Mucosa of descending colon (tissue), 3 donors: ENCODE data around the gene ARHGAP6. TPM values are rescaled to one million over a fixed set of nuclear protein-coding genes. Genes with fewer than 3 reads are reported as not detected.

ENCODE experiments used
- ATAC-seq: fragments of 200-7000 bp; cut with Tn5 transposase; one replicate; pipeline ENCODE4 v1.9.1; 2020; ENCODE audit warnings: mild to moderate bottlenecking, moderate library complexity
- DNase-seq, 3 donors: peaks; one replicate each; pipeline ENCODE4 v3.0.0-alpha.2; 2020
- H3K36me3 ChIP-seq: fragments of 200-600 bp; one replicate; pipeline ENCODE4 v1.8.0; 2021; ENCODE audit warnings: low read depth, mild to moderate bottlenecking
- H3K4me1 ChIP-seq: fragments of 200-600 bp; one replicate; pipeline ENCODE4 v1.8.0; 2021; ENCODE audit warnings: low read depth, mild to moderate bottlenecking
- H3K4me3 ChIP-seq: fragments of 200-600 bp; one replicate; pipeline ENCODE4 v1.8.0; 2021; ENCODE audit warnings: mild to moderate bottlenecking
- H3K9me3 ChIP-seq: fragments of 200-600 bp; one replicate; pipeline ENCODE4 v1.8.0; 2021; ENCODE audit warnings: mild to moderate bottlenecking
- intact Hi-C, 2 donors: fragments of 100-400 bp; cut with DNase I in 1 of 2; cut with micrococcal nuclease in 1 of 2; formaldehyde crosslinking; loops; one replicate each; pipeline versions ENCODE4 v1.11.0 to v1.11.1; 2022; cut with DNase I, micrococcal nuclease
- total RNA-seq, 3 donors: library from RNA; stranded (reverse); fragmentation: NEBNext Ultra II Directional in 2 of 3; extraction: Animal tissue kit (Norgen Biotek cat#: 25700) in 2 of 3; gene quantifications; one replicate each; pipeline versions ENCODE4 v1.2.1 to v1.2.4, GENCODE V29; 2021 to 2023
- TF ChIP-seq, protein P1 (sequence below): fragments of 200-600 bp; IDR thresholded peaks from one replicate; pipeline ENCODE4 v1.8.0; 2022; ENCODE audit warnings: antibody characterized with exemption, mild to moderate bottlenecking
- donor health status: DM: no; HTN: no; CAD: no; lungs with moderate emphysema.
- donor health status: DM: no; HTN: no; CAD: no.
- donor health status: DM: no; HTN: yes; CAD: no.

Gene ARHGAP6
- total RNA-seq, 3 donors from 2014 or later: 2.2 to 41.5 (median 4.4) TPM

DNA sequence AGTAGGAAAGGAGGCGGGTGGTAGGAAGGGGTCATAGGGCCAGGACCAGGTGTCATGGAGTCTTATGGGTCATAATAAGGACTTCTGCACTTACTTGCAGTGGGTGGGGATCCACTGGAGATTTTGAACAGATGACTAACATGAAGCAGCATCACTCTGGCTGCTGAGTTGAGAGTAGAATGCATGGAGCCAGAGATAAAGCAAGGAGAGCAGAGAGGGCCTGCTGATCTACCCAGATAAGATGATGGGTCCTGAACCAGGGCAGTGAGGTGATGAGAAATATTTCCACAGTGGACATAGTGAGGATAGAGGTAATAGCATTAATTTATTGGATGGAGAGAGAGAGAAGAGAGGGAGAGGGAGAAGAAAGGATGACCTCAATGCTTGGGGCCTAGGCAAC lies 506.6 kb downstream of the ARHGAP6 start:
- TF ChIP-seq, protein P1, sequence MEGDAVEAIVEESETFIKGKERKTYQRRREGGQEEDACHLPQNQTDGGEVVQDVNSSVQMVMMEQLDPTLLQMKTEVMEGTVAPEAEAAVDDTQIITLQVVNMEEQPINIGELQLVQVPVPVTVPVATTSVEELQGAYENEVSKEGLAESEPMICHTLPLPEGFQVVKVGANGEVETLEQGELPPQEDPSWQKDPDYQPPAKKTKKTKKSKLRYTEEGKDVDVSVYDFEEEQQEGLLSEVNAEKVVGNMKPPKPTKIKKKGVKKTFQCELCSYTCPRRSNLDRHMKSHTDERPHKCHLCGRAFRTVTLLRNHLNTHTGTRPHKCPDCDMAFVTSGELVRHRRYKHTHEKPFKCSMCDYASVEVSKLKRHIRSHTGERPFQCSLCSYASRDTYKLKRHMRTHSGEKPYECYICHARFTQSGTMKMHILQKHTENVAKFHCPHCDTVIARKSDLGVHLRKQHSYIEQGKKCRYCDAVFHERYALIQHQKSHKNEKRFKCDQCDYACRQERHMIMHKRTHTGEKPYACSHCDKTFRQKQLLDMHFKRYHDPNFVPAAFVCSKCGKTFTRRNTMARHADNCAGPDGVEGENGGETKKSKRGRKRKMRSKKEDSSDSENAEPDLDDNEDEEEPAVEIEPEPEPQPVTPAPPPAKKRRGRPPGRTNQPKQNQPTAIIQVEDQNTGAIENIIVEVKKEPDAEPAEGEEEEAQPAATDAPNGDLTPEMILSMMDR: no peak
- H3K4me3 ChIP-seq: no peak overlapping the region
- intact Hi-C loops: no loop called here
- no peak for ATAC-seq
- H3K9me3 ChIP-seq: no peaks in the 10 kb centered on the region
- no peaks in the 10 kb centered on the region for H3K4me1 ChIP-seq
- H3K36me3 ChIP-seq: no peaks in the 10 kb centered on the region
- no peak for DNase-seq

DNA sequence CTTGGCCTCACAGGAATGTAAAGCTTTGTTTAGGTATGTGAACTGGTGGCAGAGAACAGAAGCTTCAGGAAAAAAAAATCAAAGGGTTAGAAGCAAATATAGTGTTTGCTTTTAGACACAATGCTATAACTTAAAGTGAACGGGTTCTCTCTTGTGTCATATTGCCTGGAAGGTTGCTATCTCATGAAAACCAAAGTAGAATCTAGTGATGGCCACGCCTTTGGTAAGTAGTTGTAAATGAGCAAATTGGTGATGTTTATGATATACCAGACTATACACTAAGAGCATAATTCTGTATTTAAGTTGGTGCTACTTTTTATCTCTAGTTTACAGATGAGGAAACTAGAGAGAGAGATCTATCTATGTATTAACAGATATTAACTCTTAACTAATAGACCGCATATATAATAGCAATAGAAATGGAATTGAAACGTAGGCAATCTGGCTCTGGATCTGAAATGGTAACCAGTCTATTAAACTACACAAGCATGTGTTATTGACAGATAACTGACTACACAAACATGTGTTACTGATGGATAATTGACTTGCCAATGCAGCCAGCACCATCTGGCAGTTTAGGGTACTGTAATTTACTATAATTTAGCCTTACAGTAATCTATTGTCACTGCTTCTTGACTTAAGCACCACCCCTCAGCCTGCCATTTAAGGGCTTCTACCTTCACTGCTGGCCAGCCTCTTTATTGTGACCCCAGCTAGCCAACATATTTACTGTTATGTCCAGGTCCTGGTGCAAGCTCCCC lies 513.7 kb downstream of the ARHGAP6 start:
- Histone ChIP-seq H3K4me3 (no peak overlapping the region), H3K4me1 (no peaks in the 10 kb centered on the region), H3K36me3 (no peaks in the 10 kb centered on the region), H3K9me3 (no peaks in the 10 kb centered on the region)
- intact Hi-C loops: no loop called here
- TF ChIP-seq, protein P1: no peak
- ATAC-seq (peak; percentile 84), DNase-seq (no peak)

DNA sequence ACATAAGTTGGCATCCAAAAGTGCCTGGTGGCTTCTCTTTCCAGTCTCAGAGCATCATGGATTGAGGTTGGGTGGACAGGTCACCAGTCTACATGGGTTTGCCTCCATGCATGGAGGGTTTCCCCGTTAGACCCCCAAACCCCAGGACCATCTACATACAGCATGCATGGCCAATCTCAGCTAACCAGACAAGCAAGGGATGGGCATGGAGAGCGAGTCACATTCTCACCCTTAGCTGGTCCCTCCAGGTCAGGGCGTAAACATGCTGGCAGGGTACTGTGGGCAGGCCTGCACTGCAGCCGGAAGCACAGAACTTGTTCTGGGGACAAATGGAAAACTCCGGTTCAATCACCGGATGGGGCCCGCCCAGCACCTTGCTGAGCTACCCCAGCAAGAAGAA lies 517.3 kb downstream of the ARHGAP6 start:
- no peak for ATAC-seq
- DNase-seq: no peak
- no peaks in the 10 kb centered on the region for H3K36me3 ChIP-seq
- H3K4me3 ChIP-seq: no peak overlapping the region
- TF ChIP-seq, protein P1: no peak
- H3K9me3 ChIP-seq: no peaks in the 10 kb centered on the region
- intact Hi-C loops: loop anchor here in 1 of 2 donors (10.0 kb wide), 1 partner anchor 386 kb away; no protein-coding TSS in a partner anchor
- H3K4me1 ChIP-seq: no peaks in the 10 kb centered on the region

DNA sequence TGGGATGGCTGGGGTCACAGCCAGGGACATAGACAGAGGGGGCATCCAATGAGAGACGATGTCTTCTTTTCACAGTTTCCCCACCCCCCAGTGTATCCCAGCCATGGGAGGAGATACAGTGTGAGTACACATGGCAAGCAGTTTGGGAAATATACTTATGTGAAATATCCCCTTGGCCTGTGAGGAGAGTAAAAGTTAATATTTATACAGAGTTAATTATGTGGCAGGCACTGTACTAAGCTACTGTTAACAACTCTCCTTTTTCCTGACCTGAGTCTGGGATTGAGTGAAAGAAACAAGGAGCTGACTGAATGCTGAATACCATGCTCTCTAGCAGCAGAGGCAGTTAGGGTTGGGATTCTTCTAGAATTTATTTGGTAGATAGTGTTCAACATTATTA lies 519.3 kb downstream of the ARHGAP6 start:
- no peaks in the 10 kb centered on the region for H3K9me3 ChIP-seq
- H3K4me3 ChIP-seq: no peak overlapping the region
- DNase-seq (no peak), ATAC-seq (peak; percentile 71)
- TF ChIP-seq, protein P1: no peak
- no peaks in the 10 kb centered on the region for H3K4me1 ChIP-seq
- intact Hi-C loops: loop anchor here in 1 of 2 donors (10.0 kb wide), 1 partner anchor 388 kb away; no protein-coding TSS in a partner anchor
- no peaks in the 10 kb centered on the region for H3K36me3 ChIP-seq

DNA sequence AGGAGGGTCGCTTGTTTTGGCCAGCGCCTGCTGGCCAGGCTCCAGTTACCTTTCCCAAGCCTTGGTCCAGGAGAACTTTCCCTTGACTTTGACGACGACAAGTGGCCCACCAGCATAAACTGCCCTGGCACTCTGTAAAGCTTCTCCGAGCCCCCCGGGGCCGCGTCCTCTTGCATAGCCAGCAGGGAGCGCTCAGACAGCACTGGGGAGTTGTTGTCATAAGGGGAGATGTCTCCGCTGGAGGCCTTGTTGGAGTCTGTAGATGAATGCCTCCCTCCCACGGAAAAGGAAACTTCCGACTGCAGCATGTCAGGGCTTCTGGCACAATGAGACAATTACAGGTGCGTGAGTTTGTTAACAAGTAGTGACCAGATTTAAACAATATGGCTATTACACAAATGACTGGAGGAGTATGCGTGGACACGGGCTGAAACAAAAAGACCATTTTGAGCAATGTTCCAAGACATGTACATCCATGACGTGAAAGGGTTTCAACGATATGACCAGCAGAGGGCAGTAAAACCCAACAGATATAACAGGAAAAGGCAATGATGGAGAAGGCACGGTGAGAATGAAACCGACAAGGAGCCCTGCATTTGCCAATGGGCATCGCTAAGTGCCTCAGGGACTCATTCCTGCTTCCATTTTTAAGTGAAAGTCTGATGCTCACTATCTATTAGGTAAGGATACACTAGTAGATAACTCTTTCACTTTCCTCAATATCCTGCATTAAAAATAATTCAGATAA lies 521.6 kb downstream of the ARHGAP6 start:
- no peaks in the 10 kb centered on the region for H3K36me3 ChIP-seq
- ATAC-seq: peak; percentile 89
- H3K9me3 ChIP-seq: no peaks in the 10 kb centered on the region
- H3K4me1 ChIP-seq: no peaks in the 10 kb centered on the region
- intact Hi-C loops: loop anchor here in 1 of 2 donors (10.0 kb wide), 1 partner anchor 391 kb away; no protein-coding TSS in a partner anchor
- TF ChIP-seq, protein P1: no peak
- no peak overlapping the region for H3K4me3 ChIP-seq
- DNase-seq: peak in 2 of 3 donors; percentile 44 to 86
